ENCODE results near the gene SSH3. TPM values are rescaled to one million over a fixed set of nuclear protein-coding genes. Genes with fewer than 3 reads are reported as not detected.

SSH3 gene
- polyA plus RNA-seq, 1 of the 3 experiments (the other 2 are of a cell fraction), result 13.5 TPM

DNA sequence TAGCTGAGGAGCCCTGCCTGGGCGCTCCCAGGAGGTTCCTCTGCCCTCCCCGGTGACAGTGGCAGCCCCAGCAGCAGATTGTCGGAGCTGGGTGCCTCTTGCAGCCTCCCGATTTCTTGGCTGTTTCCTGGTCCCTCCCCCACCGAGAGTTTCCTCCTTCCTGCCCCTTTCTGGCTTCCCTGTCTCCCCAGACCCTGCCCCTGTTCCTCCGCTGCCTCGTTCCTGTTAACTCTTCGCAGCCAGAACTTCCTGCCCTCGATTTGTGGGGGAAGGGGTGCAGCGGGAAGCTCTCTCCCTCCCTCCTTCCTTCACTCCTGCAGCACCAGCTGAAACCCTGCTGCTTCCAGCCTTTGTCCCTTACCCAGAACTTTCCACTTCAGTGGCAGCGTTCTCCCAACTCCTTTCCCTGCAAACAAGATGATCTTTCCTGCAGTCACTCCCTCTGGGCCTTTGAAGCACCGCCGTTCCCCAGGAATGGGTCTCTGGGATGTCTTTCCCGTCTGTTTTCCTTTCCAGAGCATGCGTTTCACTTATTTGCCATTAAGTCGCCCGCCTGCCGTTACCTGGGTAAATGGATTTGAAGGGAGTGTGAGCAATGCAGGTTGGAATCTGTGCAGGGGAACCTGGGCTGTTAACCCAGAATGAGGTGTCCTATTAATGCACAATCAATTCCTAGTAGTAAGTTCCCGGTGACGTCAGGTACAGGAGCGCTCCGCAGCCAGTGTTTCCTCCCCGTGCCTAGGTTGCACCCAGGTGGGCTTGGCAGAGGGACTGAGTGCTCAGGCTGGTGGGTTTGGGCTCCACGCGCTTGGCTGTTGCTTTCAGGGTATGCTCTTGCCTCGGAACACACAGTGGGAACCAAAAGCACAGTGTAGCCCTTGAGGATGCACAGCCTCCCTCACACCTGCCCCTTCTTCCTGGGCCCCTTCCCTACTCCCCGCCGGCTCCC, 32.8 kb upstream of the SSH3 start:
- Histone ChIP-seq H3K4me2 (no peak overlapping the region), H2AFZ (ENCODE audit: low read depth) (no peak overlapping the region), H3F3A (replicated peaks; ENCODE audit: insufficient read depth) (no peaks in the 10 kb centered on the region), H3K4me3 (ENCODE audit: low read depth in 2 of 2, low read length in 1 of 2) (no peak overlapping the region), H3K9me3 (no peaks in the 10 kb centered on the region), H3K27ac (ENCODE audit: low read depth in 2 of 2, low read length in 1 of 2) (no peak overlapping the region), H3K27me3 (ENCODE audit: insufficient read depth) (no peaks in the 10 kb centered on the region), H3K79me2 (ENCODE audit: insufficient read depth) (peaks cover 75% of the 10 kb centered on the region), H3K9ac (no peak overlapping the region), H3K4me1 (ENCODE audit: control insufficient read depth in 1 of 2, insufficient read depth in 2 of 2, low read depth in 1 of 2, low read length in 1 of 2) (peaks cover 4 to 20% of the 10 kb centered on the region in 2 experiments; a peak in 2 of 4 replicates), H3K9me2 (no peaks in the 10 kb centered on the region), H3K36me3 (replicated peaks in 1 of 2; ENCODE audit: control insufficient read depth in 1 of 2, insufficient read depth in 2 of 2, low read length in 1 of 2) (peaks cover 0 to 8% of the 10 kb centered on the region in 2 experiments), H4K20me1 (ENCODE audit: insufficient read depth) (peaks cover 41% of the 10 kb centered on the region)
- ChIA-PET CTCF (interaction anchor here (1.0 to 10.0 kb wide), 7 partner anchors 8 to 233 kb away, joined by 3 to 274 read pairs (median 6); partner anchors contain the start of genes ANKRD13D and RPS6KB2), POLR2A (interaction anchor here (1.0 kb wide), 2 partner anchors 9 to 17 kb away, joined by 3 read pairs; no protein-coding TSS in a partner anchor)
- 90% methylated on average over 23 of the region's 28 CpGs for WGBS (ENCODE audit: low lambda C conversion rate)
- TF ChIP-seq MXI1 (IDR thresholded peaks at IDR 0.05; ENCODE audit: low read depth, low read length), result no peak
- TF ChIP-seq, protein P1, sequence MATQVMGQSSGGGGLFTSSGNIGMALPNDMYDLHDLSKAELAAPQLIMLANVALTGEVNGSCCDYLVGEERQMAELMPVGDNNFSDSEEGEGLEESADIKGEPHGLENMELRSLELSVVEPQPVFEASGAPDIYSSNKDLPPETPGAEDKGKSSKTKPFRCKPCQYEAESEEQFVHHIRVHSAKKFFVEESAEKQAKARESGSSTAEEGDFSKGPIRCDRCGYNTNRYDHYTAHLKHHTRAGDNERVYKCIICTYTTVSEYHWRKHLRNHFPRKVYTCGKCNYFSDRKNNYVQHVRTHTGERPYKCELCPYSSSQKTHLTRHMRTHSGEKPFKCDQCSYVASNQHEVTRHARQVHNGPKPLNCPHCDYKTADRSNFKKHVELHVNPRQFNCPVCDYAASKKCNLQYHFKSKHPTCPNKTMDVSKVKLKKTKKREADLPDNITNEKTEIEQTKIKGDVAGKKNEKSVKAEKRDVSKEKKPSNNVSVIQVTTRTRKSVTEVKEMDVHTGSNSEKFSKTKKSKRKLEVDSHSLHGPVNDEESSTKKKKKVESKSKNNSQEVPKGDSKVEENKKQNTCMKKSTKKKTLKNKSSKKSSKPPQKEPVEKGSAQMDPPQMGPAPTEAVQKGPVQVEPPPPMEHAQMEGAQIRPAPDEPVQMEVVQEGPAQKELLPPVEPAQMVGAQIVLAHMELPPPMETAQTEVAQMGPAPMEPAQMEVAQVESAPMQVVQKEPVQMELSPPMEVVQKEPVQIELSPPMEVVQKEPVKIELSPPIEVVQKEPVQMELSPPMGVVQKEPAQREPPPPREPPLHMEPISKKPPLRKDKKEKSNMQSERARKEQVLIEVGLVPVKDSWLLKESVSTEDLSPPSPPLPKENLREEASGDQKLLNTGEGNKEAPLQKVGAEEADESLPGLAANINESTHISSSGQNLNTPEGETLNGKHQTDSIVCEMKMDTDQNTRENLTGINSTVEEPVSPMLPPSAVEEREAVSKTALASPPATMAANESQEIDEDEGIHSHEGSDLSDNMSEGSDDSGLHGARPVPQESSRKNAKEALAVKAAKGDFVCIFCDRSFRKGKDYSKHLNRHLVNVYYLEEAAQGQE (IDR thresholded peaks at IDR 0.05; ENCODE audit: low read depth, low read length), result no peak
- TF ChIP-seq NRF1 (IDR thresholded peaks at IDR 0.05; ENCODE audit: low read depth, low read length), result no peak
- no peak for TF ChIP-seq RCOR1 (IDR thresholded peaks at IDR 0.05; ENCODE audit: low read length)
- TF ChIP-seq, protein P2, sequence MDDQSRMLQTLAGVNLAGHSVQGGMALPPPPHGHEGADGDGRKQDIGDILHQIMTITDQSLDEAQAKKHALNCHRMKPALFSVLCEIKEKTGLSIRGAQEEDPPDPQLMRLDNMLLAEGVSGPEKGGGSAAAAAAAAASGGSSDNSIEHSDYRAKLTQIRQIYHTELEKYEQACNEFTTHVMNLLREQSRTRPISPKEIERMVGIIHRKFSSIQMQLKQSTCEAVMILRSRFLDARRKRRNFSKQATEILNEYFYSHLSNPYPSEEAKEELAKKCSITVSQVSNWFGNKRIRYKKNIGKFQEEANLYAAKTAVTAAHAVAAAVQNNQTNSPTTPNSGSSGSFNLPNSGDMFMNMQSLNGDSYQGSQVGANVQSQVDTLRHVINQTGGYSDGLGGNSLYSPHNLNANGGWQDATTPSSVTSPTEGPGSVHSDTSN (IDR thresholded peaks at IDR 0.05), result no peak
- TF ChIP-seq SMC3 (IDR thresholded peaks at IDR 0.05; ENCODE audit: low read depth, low read length), result no peak
- DNase-seq, result no peak

- Histone ChIP-seq H4K20me1 (ENCODE audit: insufficient read depth) (peaks cover 46% of the 10 kb centered on the region), H3F3A (replicated peaks; ENCODE audit: insufficient read depth) (no peaks in the 10 kb centered on the region), H3K9me3 (no peaks in the 10 kb centered on the region), H3K36me3 (replicated peaks in 1 of 2; ENCODE audit: control insufficient read depth in 1 of 2, insufficient read depth in 2 of 2, low read length in 1 of 2) (peaks cover 0 to 8% of the 10 kb centered on the region in 2 experiments), H3K9ac (no peak overlapping the region), H3K4me2 (no peak overlapping the region), H3K27me3 (ENCODE audit: insufficient read depth) (no peaks in the 10 kb centered on the region), H3K9me2 (no peaks in the 10 kb centered on the region), H2AFZ (ENCODE audit: low read depth) (no peak overlapping the region), H3K27ac (ENCODE audit: low read depth in 2 of 2, low read length in 1 of 2) (no peak overlapping the region), H3K4me1 (ENCODE audit: control insufficient read depth in 1 of 2, insufficient read depth in 2 of 2, low read depth in 1 of 2, low read length in 1 of 2) (peaks cover 4 to 18% of the 10 kb centered on the region in 2 experiments; a peak in 2 of 4 replicates), H3K79me2 (ENCODE audit: insufficient read depth) (peaks cover 78% of the 10 kb centered on the region), H3K4me3 (ENCODE audit: low read depth in 2 of 2, low read length in 1 of 2) (no peak overlapping the region)
- ChIA-PET CTCF (interaction anchor here (0.8 to 3.5 kb wide), 6 partner anchors 8 to 232 kb away, joined by 3 to 20 read pairs (median 4); partner anchors contain the start of genes ANKRD13D and RPS6KB2), POLR2A (interaction anchor here (1.0 kb wide), 1 partner anchor 10 kb away, joined by 3 read pairs; no protein-coding TSS in a partner anchor)
- 96% methylated on average over 5 of the region's 5 CpGs for WGBS (ENCODE audit: low lambda C conversion rate)
- DNase-seq, result no peak
- TF ChIP-seq USF1 (IDR thresholded peaks at IDR 0.05; ENCODE audit: borderline replicate concordance, low read depth) (no peak), MXI1 (IDR thresholded peaks at IDR 0.05; ENCODE audit: low read depth, low read length) (no peak), POLR2AphosphoS5 (IDR thresholded peaks at IDR 0.05; ENCODE audit: low read depth, low read length) (no peak), YY1 (IDR thresholded peaks at IDR 0.05; ENCODE audit: low read depth) (no peak), RFX5 (IDR thresholded peaks at IDR 0.05; ENCODE audit: low read length) (no peak), ZBTB33 (IDR thresholded peaks at IDR 0.05; ENCODE audit: borderline replicate concordance, low read depth) (no peak), SMC3 (IDR thresholded peaks at IDR 0.05; ENCODE audit: low read depth, low read length) (no peak)
- TF ChIP-seq, protein P3, sequence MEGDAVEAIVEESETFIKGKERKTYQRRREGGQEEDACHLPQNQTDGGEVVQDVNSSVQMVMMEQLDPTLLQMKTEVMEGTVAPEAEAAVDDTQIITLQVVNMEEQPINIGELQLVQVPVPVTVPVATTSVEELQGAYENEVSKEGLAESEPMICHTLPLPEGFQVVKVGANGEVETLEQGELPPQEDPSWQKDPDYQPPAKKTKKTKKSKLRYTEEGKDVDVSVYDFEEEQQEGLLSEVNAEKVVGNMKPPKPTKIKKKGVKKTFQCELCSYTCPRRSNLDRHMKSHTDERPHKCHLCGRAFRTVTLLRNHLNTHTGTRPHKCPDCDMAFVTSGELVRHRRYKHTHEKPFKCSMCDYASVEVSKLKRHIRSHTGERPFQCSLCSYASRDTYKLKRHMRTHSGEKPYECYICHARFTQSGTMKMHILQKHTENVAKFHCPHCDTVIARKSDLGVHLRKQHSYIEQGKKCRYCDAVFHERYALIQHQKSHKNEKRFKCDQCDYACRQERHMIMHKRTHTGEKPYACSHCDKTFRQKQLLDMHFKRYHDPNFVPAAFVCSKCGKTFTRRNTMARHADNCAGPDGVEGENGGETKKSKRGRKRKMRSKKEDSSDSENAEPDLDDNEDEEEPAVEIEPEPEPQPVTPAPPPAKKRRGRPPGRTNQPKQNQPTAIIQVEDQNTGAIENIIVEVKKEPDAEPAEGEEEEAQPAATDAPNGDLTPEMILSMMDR (IDR thresholded peaks at IDR 0.05), result no peak
- TF ChIP-seq, protein P4, sequence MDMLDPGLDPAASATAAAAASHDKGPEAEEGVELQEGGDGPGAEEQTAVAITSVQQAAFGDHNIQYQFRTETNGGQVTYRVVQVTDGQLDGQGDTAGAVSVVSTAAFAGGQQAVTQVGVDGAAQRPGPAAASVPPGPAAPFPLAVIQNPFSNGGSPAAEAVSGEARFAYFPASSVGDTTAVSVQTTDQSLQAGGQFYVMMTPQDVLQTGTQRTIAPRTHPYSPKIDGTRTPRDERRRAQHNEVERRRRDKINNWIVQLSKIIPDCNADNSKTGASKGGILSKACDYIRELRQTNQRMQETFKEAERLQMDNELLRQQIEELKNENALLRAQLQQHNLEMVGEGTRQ (IDR thresholded peaks at IDR 0.05; ENCODE audit: borderline replicate concordance, low read depth, low read length), result no peak
These were observed 32.2 kb upstream of the SSH3 start for GRCh38 chr11:67271205-67271540.
